ENCODE measurements around the gene NAE1.

Gene NAE1

GRCh38 chr16:66752958-66753357 is 77.8 kb downstream of the NAE1 start:
- H3K4me3 ChIP-seq (ENCODE audit: control insufficient read depth, low read depth, low read length) = no peak overlapping the region
- no peak for TF ChIP-seq CTCF (conservative IDR thresholded peaks at IDR 0.05; ENCODE audit: control insufficient read depth, insufficient read depth, low read depth, low read length)
- no peak for DNase-seq (ENCODE audit: low read depth)
